H9 (cell line): ENCODE results near the gene ANKRD13A. TPM values are rescaled to one million over a fixed set of nuclear protein-coding genes. Genes with fewer than 3 reads are reported as not detected.

Experiments used
- DNase-seq: peaks from one replicate; pipeline ENCODE4 v3.0.0-alpha.2; 2017
- H2AFZ ChIP-seq: one replicate; pipeline ENCODE4 v1.6.1; 2013; ENCODE audit warnings: mild to moderate bottlenecking, low read length, control low read depth, moderate library complexity
- H2AK5ac ChIP-seq: 2 replicates; pipeline ENCODE4 v1.6.1; 2013; ENCODE audit warnings: low read length, control low read depth, mixed read lengths; ENCODE audit not compliant: insufficient read length
- H2BK120ac ChIP-seq: one replicate; pipeline ENCODE4 v1.6.1; 2013; ENCODE audit warnings: low read depth, mild to moderate bottlenecking, low read length, control low read depth, inconsistent platforms; ENCODE audit not compliant: poor library complexity, severe bottlenecking
- H2BK12ac ChIP-seq: 2 replicates; pipeline ENCODE4 v1.6.1; 2013; ENCODE audit warnings: low read length, control low read depth, mixed read lengths, low read depth; ENCODE audit not compliant: insufficient read length
- H2BK15ac ChIP-seq: 2 replicates; pipeline ENCODE4 v1.6.1; 2013; ENCODE audit warnings: low read depth, low read length, control low read depth
- H2BK20ac ChIP-seq: one replicate; pipeline ENCODE4 v1.6.1; 2013; ENCODE audit warnings: low read depth, mild to moderate bottlenecking, low read length, control low read depth, inconsistent platforms; ENCODE audit not compliant: poor library complexity, severe bottlenecking
- H2BK5ac ChIP-seq: 2 replicates; pipeline ENCODE4 v1.6.1; 2013; ENCODE audit warnings: low read length, control low read depth, mixed read lengths; ENCODE audit not compliant: insufficient read length
- H3K14ac ChIP-seq: 2 replicates; pipeline ENCODE4 v1.6.1; 2013; ENCODE audit warnings: low read length, control low read depth; ENCODE audit not compliant: insufficient read depth
- H3K18ac ChIP-seq: 2 replicates; pipeline ENCODE4 v1.6.1; 2013; ENCODE audit warnings: low read depth, mild to moderate bottlenecking, mixed read lengths, low read length, control low read depth; ENCODE audit not compliant: insufficient read length
- H3K23ac ChIP-seq: 2 replicates; pipeline ENCODE4 v1.6.1; 2013; ENCODE audit warnings: low read length, control low read depth, mixed read lengths, low read depth; ENCODE audit not compliant: insufficient read length
- H3K23me2 ChIP-seq: 2 replicates; pipeline ENCODE4 v1.6.1; 2013; ENCODE audit warnings: low read depth, mild to moderate bottlenecking, mixed read lengths, low read length, control low read depth; ENCODE audit not compliant: insufficient read length, poor library complexity, severe bottlenecking
- H3K27ac ChIP-seq: 2 replicates; pipeline ENCODE4 v1.5.1; 2013; ENCODE audit warnings: low read length, control low read depth, mixed read lengths, low read depth; ENCODE audit not compliant: insufficient read length
- H3K27me3 ChIP-seq: 2 replicates; pipeline ENCODE4 v1.6.1; 2013; ENCODE audit warnings: low read length, control low read depth, inconsistent platforms; ENCODE audit not compliant: insufficient read depth
- H3K4ac ChIP-seq: 2 replicates; pipeline ENCODE4 v1.6.1; 2013; ENCODE audit warnings: low read depth, mild to moderate bottlenecking, control low read depth, inconsistent platforms, low read length, moderate library complexity
- H3K4me1 ChIP-seq: 2 replicates; pipeline ENCODE4 v1.6.1; 2013; ENCODE audit warnings: low read length, control low read depth, inconsistent platforms; ENCODE audit not compliant: insufficient read depth
- H3K4me2 ChIP-seq: 2 replicates; pipeline ENCODE4 v1.6.1; 2013; ENCODE audit warnings: low read length, control low read depth, mixed read lengths; ENCODE audit not compliant: insufficient read length, insufficient read depth
- H3K56ac ChIP-seq: 2 replicates; pipeline ENCODE4 v1.6.1; 2013; ENCODE audit warnings: low read depth, mild to moderate bottlenecking, mixed read lengths, low read length, control low read depth; ENCODE audit not compliant: insufficient read length
- H3K79me1 ChIP-seq: 2 replicates; pipeline ENCODE4 v1.6.1; 2013; ENCODE audit warnings: low read depth, mild to moderate bottlenecking, moderate library complexity, low read length, control low read depth, inconsistent platforms; ENCODE audit not compliant: insufficient read depth, poor library complexity, severe bottlenecking
- H3K79me2 ChIP-seq: 2 replicates; pipeline ENCODE4 v1.6.1; 2013; ENCODE audit warnings: low read length, control low read depth, inconsistent platforms; ENCODE audit not compliant: insufficient read depth
- H3K9ac ChIP-seq: 2 replicates; pipeline ENCODE4 v1.6.1; 2013; ENCODE audit warnings: low read length, control low read depth, mixed read lengths; ENCODE audit not compliant: insufficient read length; ENCODE audit errors: extremely low read depth
- H3K9me3 ChIP-seq: one replicate; pipeline ENCODE4 v1.6.1; 2013; ENCODE audit warnings: low read depth, low read length, inconsistent platforms; ENCODE audit not compliant: control insufficient read depth
- H3T11ph ChIP-seq: one replicate; pipeline ENCODE4 v1.6.1; 2013; ENCODE audit warnings: mild to moderate bottlenecking, low read length, control low read depth, inconsistent platforms
- H4K20me1 ChIP-seq: one replicate; pipeline ENCODE4 v1.6.1; 2013; ENCODE audit not compliant: control insufficient read depth, insufficient read length, insufficient read depth
- H4K5ac ChIP-seq: 2 replicates; pipeline ENCODE4 v1.6.1; 2013; ENCODE audit warnings: low read depth, mild to moderate bottlenecking, mixed read lengths, low read length, control low read depth; ENCODE audit not compliant: insufficient read length
- H4K8ac ChIP-seq: replicated peaks from 2 replicates; pipeline ENCODE4 v1.6.1; 2013; ENCODE audit warnings: low read length, control low read depth, mixed read lengths, low read depth; ENCODE audit not compliant: insufficient read length
- H4K91ac ChIP-seq: 2 replicates; pipeline ENCODE4 v1.6.1; 2013; ENCODE audit warnings: low read depth, mild to moderate bottlenecking, moderate library complexity, mixed read lengths, low read length, control low read depth; ENCODE audit not compliant: insufficient read length
- H3K27ac Mint-ChIP-seq, 3 experiments: 2 replicates in 2 of 3; 3 replicates in 1 of 3; pipeline ENCODE4 v1.8.0; 2020 to 2021; ENCODE audit warnings: mixed read lengths in 3 of 3, mild to moderate bottlenecking in 1 of 3, moderate library complexity in 1 of 3
- H3K27me3 Mint-ChIP-seq: 2 replicates; pipeline ENCODE4 v1.8.0; 2021; ENCODE audit warnings: low read depth, mild to moderate bottlenecking, moderate library complexity, mixed read lengths
- H3K36me3 Mint-ChIP-seq, 3 experiments: 2 replicates in 2 of 3; 3 replicates in 1 of 3; pipeline ENCODE4 v1.8.0; 2020 to 2021; ENCODE audit warnings: low read depth in 3 of 3, mixed read lengths in 3 of 3; ENCODE audit not compliant: insufficient read depth in 1 of 3
- H3K4me1 Mint-ChIP-seq, 2 experiments: 2 replicates each; pipeline ENCODE4 v1.8.0; 2020; ENCODE audit warnings: mixed read lengths in 2 of 2
- H3K4me3 Mint-ChIP-seq, 2 experiments: 2 replicates in 1 of 2; 3 replicates in 1 of 2; pipeline ENCODE4 v1.8.0; 2020 to 2021; ENCODE audit warnings: mild to moderate bottlenecking in 2 of 2, mixed read lengths in 2 of 2, moderate library complexity in 1 of 2
- H3K9me3 Mint-ChIP-seq, 2 experiments: 2 replicates in 1 of 2; 3 replicates in 1 of 2; pipeline ENCODE4 v1.8.0; 2020; ENCODE audit warnings: mild to moderate bottlenecking in 2 of 2, mixed read lengths in 2 of 2, moderate library complexity in 1 of 2
- WGBS: extraction: QIAGEN DNeasy Blood & Tissue Kit; methylation state at CpG from one replicate; pipeline ENCODE4 v1.1.7; 2013; ENCODE audit warnings: missing lambda C conversion rate, low lambda C conversion rate, mixed read lengths; ENCODE audit not compliant: insufficient read length; ENCODE audit errors: extremely low coverage; 5-methylcytosine and 5-hydroxymethylcytosine counted together
- total RNA-seq: library from RNA; stranded (reverse); gene quantifications from 2 replicates; pipeline ENCODE4 v1.2.1, GENCODE V29; 2021
- TF ChIP-seq, protein P1 (sequence below): fragments of 200-600 bp; sonication (generic); conservative IDR thresholded peaks from 3 replicates; pipeline ENCODE4 v1.8.0; 2021; ENCODE audit warnings: antibody characterized with exemption, mild to moderate bottlenecking

Gene ANKRD13A
- total RNA-seq, 1 experiment from 2014 or later: 18.0 TPM

GRCh38 chr12:109993091-109993490 is 6.1 kb upstream of the ANKRD13A start:
- Histone ChIP-seq H3K9ac (no peak overlapping the region), H4K91ac (no peak overlapping the region), H3K27me3 (no peaks in the 10 kb centered on the region), H3K4ac (no peak overlapping the region), H2BK12ac (no peak overlapping the region), H3K27ac (no peak overlapping the region), H3K18ac (no peak overlapping the region), H3K23me2 (peaks cover 4% of the 10 kb centered on the region), H2BK5ac (no peak overlapping the region), H3K4me2 (no peak overlapping the region), H4K8ac (no peak overlapping the region), H2BK15ac (no peak overlapping the region), H4K5ac (no peak overlapping the region), H2AFZ (no peak overlapping the region), H3T11ph (no peak overlapping the region), H2BK20ac (no peak overlapping the region), H3K4me1 (no peaks in the 10 kb centered on the region), H3K79me2 (no peaks in the 10 kb centered on the region), H3K23ac (no peak overlapping the region), H3K14ac (no peak overlapping the region), H2AK5ac (no peak overlapping the region), H2BK120ac (no peak overlapping the region), H3K79me1 (no peaks in the 10 kb centered on the region), H3K56ac (no peak overlapping the region), H4K20me1 (no peaks in the 10 kb centered on the region), H3K9me3 (no peaks in the 10 kb centered on the region)
- Mint-ChIP-seq H3K9me3 (no peaks in the 10 kb centered on the region), H3K36me3 (peaks cover 5 to 24% (median 6%) of the 10 kb centered on the region in 3 experiments; a peak in 6 of 7 replicates), H3K4me1 (peaks cover 14 to 19% of the 10 kb centered on the region in 2 experiments), H3K27ac (no peak overlapping the region), H3K4me3 (no peak overlapping the region), H3K27me3 (no peaks in the 10 kb centered on the region)
- TF ChIP-seq, protein P1, sequence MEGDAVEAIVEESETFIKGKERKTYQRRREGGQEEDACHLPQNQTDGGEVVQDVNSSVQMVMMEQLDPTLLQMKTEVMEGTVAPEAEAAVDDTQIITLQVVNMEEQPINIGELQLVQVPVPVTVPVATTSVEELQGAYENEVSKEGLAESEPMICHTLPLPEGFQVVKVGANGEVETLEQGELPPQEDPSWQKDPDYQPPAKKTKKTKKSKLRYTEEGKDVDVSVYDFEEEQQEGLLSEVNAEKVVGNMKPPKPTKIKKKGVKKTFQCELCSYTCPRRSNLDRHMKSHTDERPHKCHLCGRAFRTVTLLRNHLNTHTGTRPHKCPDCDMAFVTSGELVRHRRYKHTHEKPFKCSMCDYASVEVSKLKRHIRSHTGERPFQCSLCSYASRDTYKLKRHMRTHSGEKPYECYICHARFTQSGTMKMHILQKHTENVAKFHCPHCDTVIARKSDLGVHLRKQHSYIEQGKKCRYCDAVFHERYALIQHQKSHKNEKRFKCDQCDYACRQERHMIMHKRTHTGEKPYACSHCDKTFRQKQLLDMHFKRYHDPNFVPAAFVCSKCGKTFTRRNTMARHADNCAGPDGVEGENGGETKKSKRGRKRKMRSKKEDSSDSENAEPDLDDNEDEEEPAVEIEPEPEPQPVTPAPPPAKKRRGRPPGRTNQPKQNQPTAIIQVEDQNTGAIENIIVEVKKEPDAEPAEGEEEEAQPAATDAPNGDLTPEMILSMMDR: no peak
- DNase-seq: no peak
- no CpG with 5 or more reads among the region's 2 CpGs for WGBS
